Heart left ventricle (tissue), 13 donors: ENCODE results near the gene CXXC5.

Source experiments
- POLR2A ChIP-seq, 2 donors: fragments of 450-650 bp; IDR thresholded peaks; one replicate each; pipeline ENCODE4 v1.6.1; 2017; ENCODE audit warnings: antibody characterized with exemption in 2 of 2, mild to moderate bottlenecking in 2 of 2, moderate library complexity in 2 of 2
- TF ChIP-seq, protein P1 (sequence below), 12 donors: fragments of 200-600 bp; sonication (generic) in 4 of 12; IDR thresholded peaks; one replicate each; pipeline versions ENCODE4 v1.5.0 to v1.8.0; 2018 to 2022; ENCODE audit warnings: antibody characterized with exemption in 12 of 12, mild to moderate bottlenecking in 5 of 12
- donor health status: ischemic (EF 13 %, LVEDD 7.1; RV severe dilation, severe dysfunction).
- donor health status: DM: no; HTN: yes; CAD: no.
- donor health status: DM: no; HTN: no; CAD: no.
- donor health status: ischemic (EF 25% LVEDD 6.9; RV normal size, moderate dysfunction).
- donor health status: ischemic (EF 25% LVEDD 5.7; RV mildly dilated, moderate dysfunction).
- donor health status: ischemic (EF 35%, LVEDD 5.7; RV mildly dilated, moderate dysfunction).
- donor health status: nonischemic (EF 11% LVEDD 7.7; RV severe dilation, severe dysfunction).
- donor health status: DM: yes; HTN: yes; CAD: no.
- donor health status: PGD.
- donor health status: ischemic (EF 29% LVEDD 5.4; RV normal size, mild dysfunction).
- donor health status: nonischemic (EF 23%, LVEDD 6.1; RV moderate dilation, normal function).

DNA sequence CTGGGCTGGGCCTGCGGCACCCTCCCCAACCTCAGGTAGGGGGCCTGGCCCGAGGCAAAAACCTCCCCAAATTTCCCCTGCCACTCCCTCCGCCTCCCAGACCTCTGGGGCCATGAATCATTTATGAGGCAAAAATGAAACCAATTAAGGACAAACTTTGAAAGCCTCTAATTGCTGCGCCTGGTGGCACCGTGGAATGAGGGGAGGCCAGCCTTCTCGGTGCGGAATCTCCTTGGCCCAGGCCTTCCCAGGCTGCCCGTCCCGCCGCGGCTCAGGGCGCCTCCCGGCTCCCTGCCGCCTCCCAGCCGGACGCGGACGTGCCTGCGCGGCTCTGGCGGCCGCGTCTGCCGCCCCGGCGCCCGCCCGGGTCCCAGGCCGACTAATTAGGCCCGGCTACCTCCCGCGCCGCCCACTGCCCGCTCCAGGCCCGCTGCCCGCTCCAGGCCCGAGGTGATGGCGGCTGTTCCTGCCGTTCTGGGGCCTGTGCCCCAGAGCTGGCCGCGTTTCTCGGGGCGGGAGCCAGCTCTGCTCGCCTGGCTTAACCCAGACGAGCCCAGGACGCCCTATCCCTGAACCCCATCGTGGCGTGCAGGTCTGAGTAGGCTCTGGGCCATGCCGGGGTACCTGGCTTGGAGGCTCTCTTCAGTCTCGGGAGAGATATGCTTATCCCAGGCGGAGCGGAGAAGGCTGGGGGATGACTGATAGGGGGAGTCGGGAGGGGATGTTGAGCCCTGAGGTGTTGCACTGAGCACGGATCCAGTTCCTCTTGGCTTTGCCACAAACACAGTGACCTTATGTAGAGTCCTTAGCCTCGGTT, 20.1 kb downstream of the CXXC5 start:
- TF ChIP-seq POLR2A (IDR thresholded peaks at IDR 0.05) = no peak
- TF ChIP-seq, protein P1, sequence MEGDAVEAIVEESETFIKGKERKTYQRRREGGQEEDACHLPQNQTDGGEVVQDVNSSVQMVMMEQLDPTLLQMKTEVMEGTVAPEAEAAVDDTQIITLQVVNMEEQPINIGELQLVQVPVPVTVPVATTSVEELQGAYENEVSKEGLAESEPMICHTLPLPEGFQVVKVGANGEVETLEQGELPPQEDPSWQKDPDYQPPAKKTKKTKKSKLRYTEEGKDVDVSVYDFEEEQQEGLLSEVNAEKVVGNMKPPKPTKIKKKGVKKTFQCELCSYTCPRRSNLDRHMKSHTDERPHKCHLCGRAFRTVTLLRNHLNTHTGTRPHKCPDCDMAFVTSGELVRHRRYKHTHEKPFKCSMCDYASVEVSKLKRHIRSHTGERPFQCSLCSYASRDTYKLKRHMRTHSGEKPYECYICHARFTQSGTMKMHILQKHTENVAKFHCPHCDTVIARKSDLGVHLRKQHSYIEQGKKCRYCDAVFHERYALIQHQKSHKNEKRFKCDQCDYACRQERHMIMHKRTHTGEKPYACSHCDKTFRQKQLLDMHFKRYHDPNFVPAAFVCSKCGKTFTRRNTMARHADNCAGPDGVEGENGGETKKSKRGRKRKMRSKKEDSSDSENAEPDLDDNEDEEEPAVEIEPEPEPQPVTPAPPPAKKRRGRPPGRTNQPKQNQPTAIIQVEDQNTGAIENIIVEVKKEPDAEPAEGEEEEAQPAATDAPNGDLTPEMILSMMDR (IDR thresholded peaks at IDR 0.05) = no peak
